Heart left ventricle (tissue), 16 donors: Measurements from ENCODE around the gene ACSBG1. TPM values are rescaled to one million over a fixed set of nuclear protein-coding genes. Genes with fewer than 3 reads are reported as not detected.

Source experiments
- ATAC-seq, 4 donors: fragments of 200-7000 bp; cut with Tn5 transposase; one replicate each; pipeline ENCODE4 v1.9.1; 2020 to 2022; ENCODE audit warnings: moderate library complexity in 4 of 4, mild to moderate bottlenecking in 3 of 4, moderate number of reproducible peaks in 1 of 4
- DNase-seq, 5 donors: peaks; one replicate each; pipeline ENCODE4 v3.0.0-alpha.2; 2020
- H3K27ac ChIP-seq, 12 donors: fragments of 200-600 bp; sonication (generic) in 4 of 12; one replicate each; pipeline versions ENCODE4 v1.5.0 to v1.8.0; 2016 to 2022; ENCODE audit warnings: mild to moderate bottlenecking in 2 of 12
- H3K27me3 ChIP-seq, 9 donors: fragments of 200-600 bp; sonication (generic) in 2 of 9; one replicate each; pipeline versions ENCODE4 v1.5.1 to v1.8.0; 2016 to 2022; ENCODE audit warnings: mild to moderate bottlenecking in 3 of 9
- H3K36me3 ChIP-seq, 9 donors: fragments of 200-600 bp; sonication (generic) in 2 of 9; one replicate each; pipeline versions ENCODE4 v1.5.0 to v1.8.0; 2018 to 2022; ENCODE audit warnings: mild to moderate bottlenecking in 2 of 9
- H3K4me1 ChIP-seq, 12 donors: fragments of 200-600 bp; sonication (generic) in 4 of 12; one replicate each; pipeline versions ENCODE4 v1.5.0 to v1.8.0; 2016 to 2022; ENCODE audit warnings: mild to moderate bottlenecking in 3 of 12
- H3K4me3 ChIP-seq, 12 donors: fragments of 200-600 bp; sonication (generic) in 4 of 12; one replicate each; pipeline versions ENCODE4 v1.5.0 to v1.8.0; 2017 to 2022; ENCODE audit warnings: mild to moderate bottlenecking in 9 of 12, moderate library complexity in 4 of 12
- H3K9me3 ChIP-seq, 12 donors: fragments of 200-600 bp; sonication (generic) in 4 of 12; one replicate each; pipeline versions ENCODE4 v1.5.0 to v1.8.0; 2016 to 2022; ENCODE audit warnings: mild to moderate bottlenecking in 1 of 12
- CTCF ChIP-seq, 12 donors: fragments of 200-600 bp; sonication (generic) in 4 of 12; IDR thresholded peaks; one replicate each; pipeline versions ENCODE4 v1.5.0 to v1.8.0; 2018 to 2022; ENCODE audit warnings: antibody characterized with exemption in 12 of 12, mild to moderate bottlenecking in 5 of 12
- POLR2A ChIP-seq, 2 donors: fragments of 450-650 bp; IDR thresholded peaks; one replicate each; pipeline ENCODE4 v1.6.1; 2017; ENCODE audit warnings: antibody characterized with exemption in 2 of 2, mild to moderate bottlenecking in 2 of 2, moderate library complexity in 2 of 2
- WGBS, 4 donors: extraction: QIAGEN DNeasy Blood & Tissue Kit in 2 of 4; methylation state at CpG; one replicate each; pipeline versions ENCODE4 v1.1.5 to v1.1.7; 2013 to 2018; 5-methylcytosine and 5-hydroxymethylcytosine counted together
- intact Hi-C, 10 donors: fragments of 100-400 bp; cut with DNase I; formaldehyde crosslinking; loops; one replicate each; pipeline versions ENCODE4 v1.11.1 to v1.14.2; 2022
- polyA plus RNA-seq, 2 donors: library from polyadenylated mRNA; stranded (reverse); fragments of 200-250 nt; gene quantifications; one replicate each; pipeline ENCODE4 v1.2.3, GENCODE V29; 2013
- total RNA-seq, 9 donors: library from RNA; depleted of rRNA in 2 of 9; stranded (reverse); fragments of >200 nt in 2 of 9; fragmentation: NEBNext Ultra II Directional in 3 of 9; extraction: Animal tissue kit (Norgen Biotek cat#: 25700) in 3 of 9; gene quantifications; one replicate each; pipeline versions ENCODE4 v1.1.0 to v1.2.4, GENCODE V29; 2016 to 2023
- donor health status: ischemic (EF 13 %, LVEDD 7.1; RV severe dilation, severe dysfunction).
- donor health status: healthy with polysubstance abuse.
- donor health status: DM: no; HTN: yes; CAD: no.
- donor health status: DM: no; HTN: no; CAD: no.
- donor health status: ischemic (EF 25% LVEDD 6.9; RV normal size, moderate dysfunction).
- donor health status: ischemic (EF 25% LVEDD 5.7; RV mildly dilated, moderate dysfunction).
- donor health status: healthy.
- donor health status: DM: yes; HTN: yes; CAD: no.
- donor health status: ischemic (EF 35%, LVEDD 5.7; RV mildly dilated, moderate dysfunction).
- donor health status: nonischemic (EF 11% LVEDD 7.7; RV severe dilation, severe dysfunction).
- donor health status: DM: yes; HTN: yes; CAD: no.
- donor health status: PGD.
- donor health status: ischemic (EF 29% LVEDD 5.4; RV normal size, mild dysfunction).
- donor health status: nonischemic (EF 23%, LVEDD 6.1; RV moderate dilation, normal function).

The ACSBG1 gene
- total and polyA plus RNA-seq, 11 donors, result 0.05 to 1.2 (median 0.16) TPM; not detected in 5

DNA sequence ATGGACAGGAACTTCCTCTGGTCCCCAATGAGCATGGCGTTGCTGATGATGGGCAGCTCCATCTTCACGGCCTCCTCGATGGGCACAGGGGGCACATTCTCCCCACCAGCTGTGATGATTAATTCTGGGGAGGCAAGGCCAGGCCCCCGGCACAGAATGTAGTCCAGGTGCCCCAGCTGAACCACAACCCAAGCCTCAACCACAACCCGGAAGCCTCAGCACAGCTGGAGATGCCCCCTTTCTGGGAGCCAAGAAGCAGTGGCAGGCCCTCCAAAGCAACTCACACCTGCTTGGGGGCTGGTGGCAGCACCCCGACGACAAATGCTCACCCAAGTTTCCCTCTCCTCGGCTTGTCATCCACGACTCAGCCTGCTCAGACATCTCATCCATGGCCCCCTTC lies 60.0 kb downstream of the ACSBG1 start:
- no peak overlapping the region for H3K4me3 ChIP-seq
- no peak overlapping the region for H3K27ac ChIP-seq
- H3K27me3 ChIP-seq, result no peaks in the 10 kb centered on the region
- peaks cover 0 to 40% (median 34%) of the 10 kb centered on the region in 9 donors for H3K36me3 ChIP-seq
- no peaks in the 10 kb centered on the region for H3K9me3 ChIP-seq
- intact Hi-C loops, result loop anchor here in 1 of 10 donors (5.0 kb wide), 1 partner anchor 42 kb away; the partner anchor contains the start of gene CIB2
- DNase-seq, result no peak
- whole genome bisulfite sequencing, 4 donors, result 69 to 87% (median 85%) methylated on average over 6 to 9 of the region's 9 CpGs
- peaks cover 0 to 27% (median 9%) of the 10 kb centered on the region in 12 donors for H3K4me1 ChIP-seq
- TF ChIP-seq POLR2A (IDR thresholded peaks at IDR 0.05) (no peak), CTCF (IDR thresholded peaks at IDR 0.05) (no peak)
- no peak for ATAC-seq

DNA sequence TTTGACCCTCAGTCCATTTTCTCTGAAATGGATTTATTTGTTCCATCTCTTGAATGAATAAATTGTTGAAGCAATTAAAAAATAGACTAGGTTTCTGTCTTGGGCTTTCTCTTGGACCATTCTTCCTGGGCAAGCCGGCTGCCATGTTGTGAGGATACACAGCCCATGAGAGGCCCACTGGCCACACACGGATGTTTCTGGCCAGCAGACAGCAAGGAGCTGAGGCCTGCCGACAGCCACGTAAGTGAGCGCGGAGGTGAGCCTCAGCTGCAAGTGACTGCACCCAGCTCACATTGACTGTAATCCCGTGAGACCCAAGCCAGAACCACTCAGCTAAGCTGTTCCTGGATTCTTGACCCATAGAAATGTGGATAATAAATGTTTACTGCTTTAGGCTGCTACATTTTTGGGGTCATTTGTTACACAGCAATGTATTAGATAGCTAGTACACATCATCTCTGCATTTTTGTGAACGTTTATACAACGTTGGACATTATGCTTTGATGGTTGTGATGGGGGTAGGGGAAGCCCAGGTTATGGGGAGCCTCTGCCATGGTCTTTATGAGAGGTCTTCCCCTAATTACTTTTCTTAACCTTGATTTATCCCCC lies 62.4 kb downstream of the ACSBG1 start:
- H3K36me3 ChIP-seq, result peaks cover 0 to 65% (median 58%) of the 10 kb centered on the region in 9 donors

GRCh38 chr15:78170848-78171773 lies 63.3 kb downstream of the ACSBG1 start:
- Histone ChIP-seq H3K4me3 (no peak overlapping the region), H3K36me3 (peaks cover 0 to 73% (median 67%) of the 10 kb centered on the region in 9 donors), H3K27me3 (no peaks in the 10 kb centered on the region), H3K9me3 (no peaks in the 10 kb centered on the region), H3K27ac (peak overlapping the region in 7 of 12 donors; percentile 0 to 74 (median 26)), H3K4me1 (peaks cover 0 to 27% (median 9%) of the 10 kb centered on the region in 12 donors)
- no peak for TF ChIP-seq CTCF (IDR thresholded peaks at IDR 0.05)
- no peak for TF ChIP-seq POLR2A (IDR thresholded peaks at IDR 0.05)
- 51 to 69% (median 63%) methylated on average over 17 of the region's 17 CpGs for WGBS, 4 donors
- intact Hi-C loops, result loop anchor here in 1 of 10 donors (5.0 kb wide), 1 partner anchor 39 kb away; the partner anchor contains the start of gene CIB2
- ATAC-seq (peak; percentile 35 to 56 (median 52)), DNase-seq (no peak)

More for the DNA sequence above, 62.4 kb downstream of the ACSBG1 start:
- ATAC-seq (no peak), DNase-seq (no peak)
- Histone ChIP-seq H3K27ac (peak overlapping the region in 2 of 12 donors; percentile 48 to 74), H3K27me3 (no peaks in the 10 kb centered on the region), H3K4me3 (no peak overlapping the region), H3K9me3 (no peaks in the 10 kb centered on the region), H3K4me1 (peaks cover 0 to 27% (median 9%) of the 10 kb centered on the region in 12 donors)
- WGBS, 4 donors, result 96 to 99% (median 97%) methylated on average over 9 of the region's 9 CpGs
- no peak for TF ChIP-seq CTCF (IDR thresholded peaks at IDR 0.05)
- TF ChIP-seq POLR2A (IDR thresholded peaks at IDR 0.05), result no peak
- intact Hi-C loops, result loop anchor here in 1 of 10 donors (5.0 kb wide), 1 partner anchor 40 kb away; the partner anchor contains the start of gene CIB2

DNA sequence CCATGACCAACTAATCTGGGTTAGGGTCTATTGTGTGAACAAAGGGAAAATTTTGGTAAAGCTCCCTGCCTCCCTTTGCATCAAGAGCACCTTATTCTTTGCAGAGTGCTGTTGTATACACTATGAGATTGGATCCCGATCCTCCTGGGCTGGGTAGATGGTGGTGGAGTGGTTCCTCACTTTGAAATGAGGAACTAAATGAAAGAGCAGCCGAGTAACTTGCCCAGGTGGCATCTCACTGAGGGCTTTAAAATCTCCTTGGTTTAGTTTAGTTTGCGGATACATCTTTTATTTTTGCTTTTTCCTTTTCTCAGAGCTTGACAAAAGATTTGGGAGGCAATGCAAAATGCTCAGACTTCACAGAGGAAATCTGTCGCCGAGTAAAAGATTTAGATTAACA lies 65.8 kb downstream of the ACSBG1 start:
- H3K9me3 ChIP-seq, result no peaks in the 10 kb centered on the region
- WGBS, 4 donors, result 82 to 87% (median 83%) methylated on average over 5 of the region's 5 CpGs
- intact Hi-C loops, result no loop called here
- H3K36me3 ChIP-seq, result peaks cover 0 to 97% (median 91%) of the 10 kb centered on the region in 9 donors
- ATAC-seq, result no peak
- no peak overlapping the region for H3K4me3 ChIP-seq
- peaks cover 0 to 24% (median 9%) of the 10 kb centered on the region in 12 donors for H3K4me1 ChIP-seq
- DNase-seq, result no peak
- H3K27me3 ChIP-seq, result no peaks in the 10 kb centered on the region
- no peak overlapping the region for H3K27ac ChIP-seq
- TF ChIP-seq CTCF (IDR thresholded peaks at IDR 0.05) (no peak), POLR2A (IDR thresholded peaks at IDR 0.05) (no peak)
